ENCODE measurements around the gene RAB6C.
"Not testable (repeated sequence)": the region's sequence is repeated elsewhere in the genome, so short reads cannot be mapped to it uniquely, and the experiment has no call there.

RAB6C gene

GRCh38 chr2:129958736-129959135, 20.7 kb upstream of the RAB6C start:
- peaks cover 0 to 12% of the 10 kb centered on the region in 2 experiments for H3K27me3 ChIP-seq (ENCODE audit: control insufficient read depth in 1 of 2, insufficient read depth in 1 of 2, low read length in 2 of 2)
- H3K18ac ChIP-seq (ENCODE audit: low read depth in 1 of 2, low read length in 2 of 2); H2BK15ac ChIP-seq (ENCODE audit: low read depth, poor library complexity, severe bottlenecking); H4K91ac ChIP-seq (ENCODE audit: low read length); DNase-seq; H2BK120ac ChIP-seq (ENCODE audit: low read depth, low read length); H2BK12ac ChIP-seq (ENCODE audit: low read length in 2 of 2); H3K4ac ChIP-seq (ENCODE audit: low read depth in 1 of 2, low read length in 2 of 2); H3K9ac ChIP-seq (ENCODE audit: low read length); H3K27ac ChIP-seq (ENCODE audit: low read length, poor library complexity, severe bottlenecking); H2AFZ ChIP-seq (ENCODE audit: low read depth, low read length); H2AK5ac ChIP-seq (ENCODE audit: low read length, severe bottlenecking); H3K4me2 ChIP-seq (ENCODE audit: low read length, poor library complexity, severe bottlenecking); H3K9me3 ChIP-seq (ENCODE audit: control insufficient read depth, low read length); H3K79me1 ChIP-seq (replicated peaks; ENCODE audit: low read length, poor library complexity, severe bottlenecking); H3K36me3 ChIP-seq (ENCODE audit: control insufficient read depth in 1 of 2, insufficient read depth in 2 of 2, low read depth in 1 of 2, low read length in 2 of 2); H4K8ac ChIP-seq (ENCODE audit: low read length); H2BK5ac ChIP-seq (ENCODE audit: low read depth, low read length, poor library complexity, severe bottlenecking); H3K4me3 ChIP-seq (ENCODE audit: insufficient read depth in 1 of 2, low read depth in 1 of 2, low read length in 2 of 2); H3K23ac ChIP-seq (ENCODE audit: low read length in 2 of 2); H3K4me1 ChIP-seq (ENCODE audit: control insufficient read depth, insufficient read depth, low read depth, low read length); H3K14ac ChIP-seq (ENCODE audit: low read length in 2 of 2): not testable (repeated sequence)
- WGBS, result 86% methylated on average over 4 of the region's 4 CpGs

- H3K27me3 ChIP-seq (ENCODE audit: control insufficient read depth in 1 of 2, insufficient read depth in 1 of 2, low read length in 2 of 2); H3K36me3 ChIP-seq (ENCODE audit: control insufficient read depth in 1 of 2, insufficient read depth in 2 of 2, low read depth in 1 of 2, low read length in 2 of 2); DNase-seq; H3K23ac ChIP-seq (ENCODE audit: low read length in 2 of 2); H4K91ac ChIP-seq (ENCODE audit: low read length); H3K4ac ChIP-seq (ENCODE audit: low read depth in 1 of 2, low read length in 2 of 2); H3K9me3 ChIP-seq (ENCODE audit: control insufficient read depth, low read length); H2AFZ ChIP-seq (ENCODE audit: low read depth, low read length); H2AK5ac ChIP-seq (ENCODE audit: low read length, severe bottlenecking); H4K8ac ChIP-seq (ENCODE audit: low read length); H3K4me1 ChIP-seq (ENCODE audit: control insufficient read depth, insufficient read depth, low read depth, low read length); H2BK15ac ChIP-seq (ENCODE audit: low read depth, poor library complexity, severe bottlenecking); H2BK12ac ChIP-seq (ENCODE audit: low read length in 2 of 2); H3K27ac ChIP-seq (ENCODE audit: low read length, poor library complexity, severe bottlenecking); H3K18ac ChIP-seq (ENCODE audit: low read depth in 1 of 2, low read length in 2 of 2); H3K4me3 ChIP-seq (ENCODE audit: insufficient read depth in 1 of 2, low read depth in 1 of 2, low read length in 2 of 2); H3K14ac ChIP-seq (ENCODE audit: low read length in 2 of 2); H3K79me1 ChIP-seq (replicated peaks; ENCODE audit: low read length, poor library complexity, severe bottlenecking); H3K4me2 ChIP-seq (ENCODE audit: low read length, poor library complexity, severe bottlenecking); H2BK5ac ChIP-seq (ENCODE audit: low read depth, low read length, poor library complexity, severe bottlenecking); H3K9ac ChIP-seq (ENCODE audit: low read length); H2BK120ac ChIP-seq (ENCODE audit: low read depth, low read length): not testable (repeated sequence)
- 63% methylated on average over 3 of the region's 4 CpGs for WGBS
These were observed 10.9 kb upstream of the RAB6C start for GRCh38 chr2:129968605-129969004.

- Histone ChIP-seq H3K79me1 (replicated peaks; ENCODE audit: low read length, poor library complexity, severe bottlenecking) (no peaks in the 10 kb centered on the region), H3K27ac (ENCODE audit: low read length, poor library complexity, severe bottlenecking) (no peak overlapping the region), H2AFZ (ENCODE audit: low read depth, low read length) (no peak overlapping the region), H2BK120ac (ENCODE audit: low read depth, low read length) (no peak overlapping the region), H2BK12ac (ENCODE audit: low read length in 2 of 2) (no peak overlapping the region), H2AK5ac (ENCODE audit: low read length, severe bottlenecking) (no peak overlapping the region), H3K27me3 (ENCODE audit: control insufficient read depth in 1 of 2, insufficient read depth in 1 of 2, low read length in 2 of 2) (peaks cover 10 to 20% of the 10 kb centered on the region in 2 experiments), H3K9ac (ENCODE audit: low read length) (no peak overlapping the region), H3K14ac (ENCODE audit: low read length in 2 of 2) (no peak overlapping the region), H2BK5ac (ENCODE audit: low read depth, low read length, poor library complexity, severe bottlenecking) (no peak overlapping the region), H3K23ac (ENCODE audit: low read length in 2 of 2) (no peak overlapping the region), H4K8ac (ENCODE audit: low read length) (no peak overlapping the region), H3K18ac (ENCODE audit: low read depth in 1 of 2, low read length in 2 of 2) (no peak overlapping the region), H2BK15ac (ENCODE audit: low read depth, poor library complexity, severe bottlenecking) (no peak overlapping the region), H3K4me2 (ENCODE audit: low read length, poor library complexity, severe bottlenecking) (no peak overlapping the region), H3K4me1 (ENCODE audit: control insufficient read depth, insufficient read depth, low read depth, low read length) (peaks cover 2% of the 10 kb centered on the region), H3K4me3 (ENCODE audit: insufficient read depth in 1 of 2, low read depth in 1 of 2, low read length in 2 of 2) (no peak overlapping the region), H3K36me3 (ENCODE audit: control insufficient read depth in 1 of 2, insufficient read depth in 2 of 2, low read depth in 1 of 2, low read length in 2 of 2) (no peaks in the 10 kb centered on the region), H4K91ac (ENCODE audit: low read length) (no peak overlapping the region), H3K4ac (ENCODE audit: low read depth in 1 of 2, low read length in 2 of 2) (no peak overlapping the region), H3K9me3 (ENCODE audit: control insufficient read depth, low read length) (no peaks in the 10 kb centered on the region)
- no peak for DNase-seq
- WGBS, result 77% methylated on average over 9 of the region's 9 CpGs
These were observed 4.3 kb upstream of the RAB6C start for GRCh38 chr2:129975016-129975774.

- not testable (repeated sequence) for H2BK15ac ChIP-seq (ENCODE audit: low read depth, poor library complexity, severe bottlenecking); H3K27ac ChIP-seq (ENCODE audit: low read length, poor library complexity, severe bottlenecking); H4K91ac ChIP-seq (ENCODE audit: low read length); H4K8ac ChIP-seq (ENCODE audit: low read length); DNase-seq; H3K79me1 ChIP-seq (replicated peaks; ENCODE audit: low read length, poor library complexity, severe bottlenecking); H2BK120ac ChIP-seq (ENCODE audit: low read depth, low read length); H2AK5ac ChIP-seq (ENCODE audit: low read length, severe bottlenecking); H3K14ac ChIP-seq (ENCODE audit: low read length in 2 of 2); H3K4me2 ChIP-seq (ENCODE audit: low read length, poor library complexity, severe bottlenecking); H3K4me1 ChIP-seq (ENCODE audit: control insufficient read depth, insufficient read depth, low read depth, low read length); H2BK12ac ChIP-seq (ENCODE audit: low read length in 2 of 2); H3K9ac ChIP-seq (ENCODE audit: low read length); H3K4ac ChIP-seq (ENCODE audit: low read depth in 1 of 2, low read length in 2 of 2); H2AFZ ChIP-seq (ENCODE audit: low read depth, low read length); H3K36me3 ChIP-seq (ENCODE audit: control insufficient read depth in 1 of 2, insufficient read depth in 2 of 2, low read depth in 1 of 2, low read length in 2 of 2); H3K18ac ChIP-seq (ENCODE audit: low read depth in 1 of 2, low read length in 2 of 2); H2BK5ac ChIP-seq (ENCODE audit: low read depth, low read length, poor library complexity, severe bottlenecking); H3K23ac ChIP-seq (ENCODE audit: low read length in 2 of 2); H3K9me3 ChIP-seq (ENCODE audit: control insufficient read depth, low read length); H3K4me3 ChIP-seq (ENCODE audit: insufficient read depth in 1 of 2, low read depth in 1 of 2, low read length in 2 of 2)
- WGBS, result 35% methylated on average over 2 of the region's 3 CpGs
- peaks cover 10 to 20% of the 10 kb centered on the region in 2 experiments for H3K27me3 ChIP-seq (ENCODE audit: control insufficient read depth in 1 of 2, insufficient read depth in 1 of 2, low read length in 2 of 2)
These were observed 2.5 kb upstream of the RAB6C start for GRCh38 chr2:129976969-129977368.
